Activated B cell treated with CpG ODN at 0.5 μM for 24 hours (primary cell): Measurements from ENCODE around the gene DRC7. TPM values are rescaled to one million over a fixed set of nuclear protein-coding genes. Genes with fewer than 3 reads are reported as not detected.

ENCODE experiments used
- ATAC-seq: fragments of 200-7000 bp; cut with Tn5 transposase; one replicate; pipeline ENCODE4 v1.10.0; 2021; ENCODE audit warnings: low read depth, mild to moderate bottlenecking, moderate library complexity
- CTCF ChIA-PET: fragments of 350-600 bp; sonication (Branson Sonifier 250); formaldehyde crosslinking; loops from one replicate; lab custom pipeline; 2021; ENCODE audit warnings: antibody characterized with exemption; lab: Charles Lee
- POLR2A ChIA-PET: fragments of 350-600 bp; sonication (Branson Sonifier 250); formaldehyde crosslinking; loops from one replicate; lab custom pipeline; 2021; ENCODE audit warnings: antibody characterized with exemption; lab: Charles Lee
- DNase-seq: peaks from one replicate; pipeline ENCODE4 v3.0.0; 2022
- H3K27ac Mint-ChIP-seq: one replicate; pipeline ENCODE4 v1.8.0; 2020; ENCODE audit warnings: mixed read lengths
- H3K27me3 Mint-ChIP-seq: one replicate; pipeline ENCODE4 v1.8.0; 2021; ENCODE audit warnings: mixed read lengths
- H3K36me3 Mint-ChIP-seq: one replicate; pipeline ENCODE4 v1.8.0; 2021; ENCODE audit warnings: low read depth, mixed read lengths
- H3K4me1 Mint-ChIP-seq: one replicate; pipeline ENCODE4 v1.8.0; 2021; ENCODE audit warnings: mixed read lengths
- H3K4me3 Mint-ChIP-seq: one replicate; pipeline ENCODE4 v1.8.0; 2020; ENCODE audit warnings: mild to moderate bottlenecking, mixed read lengths
- H3K9me3 Mint-ChIP-seq: one replicate; pipeline ENCODE4 v1.8.0; 2020; ENCODE audit warnings: mixed read lengths
- CTCF ChIP-seq: fragments of 200-600 bp; IDR thresholded peaks from one replicate; pipeline ENCODE4 v1.8.0; 2022; ENCODE audit warnings: antibody characterized with exemption, mild to moderate bottlenecking
- intact Hi-C: fragments of 100-400 bp; cut with micrococcal nuclease; formaldehyde crosslinking; loops from one replicate; pipeline ENCODE4 v1.15.1; 2024
- total RNA-seq: library from RNA; stranded (reverse); gene quantifications from 2 replicates; pipeline ENCODE4 v1.2.3, GENCODE V29; 2022

The DRC7 gene
- total RNA-seq, 1 donor from 2014 or later = not detected

GRCh38 chr16:57740423-57741071, 45.9 kb downstream of the DRC7 start:
- no peaks in the 10 kb centered on the region for H3K9me3 Mint-ChIP-seq
- DNase-seq = no peak
- H3K4me3 Mint-ChIP-seq = no peak overlapping the region
- intact Hi-C loops = no loop called here
- peaks cover 19% of the 10 kb centered on the region for H3K4me1 Mint-ChIP-seq
- no peaks in the 10 kb centered on the region for H3K27me3 Mint-ChIP-seq
- POLR2A ChIA-PET = no interaction called here
- peaks cover 4% of the 10 kb centered on the region for H3K36me3 Mint-ChIP-seq
- no peak for TF ChIP-seq CTCF
- CTCF ChIA-PET = no interaction called here
- no peak overlapping the region for H3K27ac Mint-ChIP-seq
- no peak for ATAC-seq

GRCh38 chr16:57741660-57742191, 47.1 kb downstream of the DRC7 start:
- ATAC-seq = no peak
- Mint-ChIP-seq H3K27ac (no peak overlapping the region), H3K4me1 (peaks cover 8% of the 10 kb centered on the region), H3K36me3 (peaks cover 3% of the 10 kb centered on the region), H3K9me3 (no peaks in the 10 kb centered on the region), H3K27me3 (no peaks in the 10 kb centered on the region), H3K4me3 (no peak overlapping the region)
- CTCF ChIA-PET = no interaction called here
- no peak for TF ChIP-seq CTCF
- intact Hi-C loops = no loop called here
- DNase-seq = no peak
- POLR2A ChIA-PET = no interaction called here

GRCh38 chr16:57742543-57742942, 47.9 kb downstream of the DRC7 start:
- Mint-ChIP-seq H3K27me3 (no peaks in the 10 kb centered on the region), H3K9me3 (no peaks in the 10 kb centered on the region), H3K4me1 (peaks cover 2% of the 10 kb centered on the region), H3K4me3 (no peak overlapping the region), H3K27ac (no peak overlapping the region), H3K36me3 (peaks cover 8% of the 10 kb centered on the region)
- intact Hi-C loops = no loop called here
- POLR2A ChIA-PET = interaction anchor here (0.6 kb wide), 1 partner anchor 856 kb away, joined by 3 read pairs; no protein-coding TSS in a partner anchor
- DNase-seq (no peak), ATAC-seq (no peak)
- CTCF ChIA-PET = no interaction called here
- TF ChIP-seq CTCF = no peak

- H3K36me3 Mint-ChIP-seq = peaks cover 8% of the 10 kb centered on the region
- intact Hi-C loops = no loop called here
- ATAC-seq = no peak
- H3K9me3 Mint-ChIP-seq = no peaks in the 10 kb centered on the region
- CTCF ChIA-PET = no interaction called here
- H3K27ac Mint-ChIP-seq = no peak overlapping the region
- H3K4me3 Mint-ChIP-seq = no peak overlapping the region
- H3K4me1 Mint-ChIP-seq = no peaks in the 10 kb centered on the region
- no peaks in the 10 kb centered on the region for H3K27me3 Mint-ChIP-seq
- POLR2A ChIA-PET = no interaction called here
- TF ChIP-seq CTCF = no peak
- no peak for DNase-seq
Measured at GRCh38 chr16:57743458-57743857, 48.9 kb downstream of the DRC7 start.

GRCh38 chr16:57743886-57744641, 49.5 kb downstream of the DRC7 start:
- ChIA-PET POLR2A (no interaction called here), CTCF (no interaction called here)
- DNase-seq (no peak), ATAC-seq (no peak)
- Mint-ChIP-seq H3K9me3 (no peaks in the 10 kb centered on the region), H3K4me3 (no peak overlapping the region), H3K27ac (no peak overlapping the region), H3K36me3 (peaks cover 8% of the 10 kb centered on the region), H3K4me1 (no peaks in the 10 kb centered on the region), H3K27me3 (no peaks in the 10 kb centered on the region)
- TF ChIP-seq CTCF = no peak
- intact Hi-C loops = no loop called here
